Heart right ventricle (tissue), 16 donors: ENCODE results near the gene MME. TPM values are rescaled to one million over a fixed set of nuclear protein-coding genes. Genes with fewer than 3 reads are reported as not detected.

ENCODE experiments used
- ATAC-seq, 8 donors: fragments of 200-7000 bp; cut with Tn5 transposase; one replicate each; pipeline ENCODE4 v1.9.1; 2020; ENCODE audit warnings: mild to moderate bottlenecking in 8 of 8, moderate library complexity in 8 of 8, moderate number of reproducible peaks in 1 of 8
- DNase-seq, 2 donors: peaks; one replicate each; pipeline ENCODE4 v3.0.0-alpha.2; 2020
- H3K27ac ChIP-seq, 10 donors: fragments of 200-600 bp; sonication (generic) in 2 of 10; one replicate each; pipeline versions ENCODE4 v1.5.0 to v1.8.0; 2020 to 2022; ENCODE audit warnings: mild to moderate bottlenecking in 3 of 10
- H3K27me3 ChIP-seq, 7 donors: fragments of 200-600 bp; one replicate each; pipeline ENCODE4 v1.8.0; 2021 to 2022; ENCODE audit warnings: mild to moderate bottlenecking in 2 of 7
- H3K36me3 ChIP-seq, 9 donors: fragments of 200-600 bp; sonication (generic) in 1 of 9; one replicate each; pipeline versions ENCODE4 v1.5.0 to v1.8.0; 2020 to 2022; ENCODE audit warnings: mild to moderate bottlenecking in 2 of 9
- H3K4me1 ChIP-seq, 9 donors: fragments of 200-600 bp; sonication (generic) in 1 of 9; one replicate each; pipeline versions ENCODE4 v1.5.0 to v1.8.0; 2020 to 2022; ENCODE audit warnings: mild to moderate bottlenecking in 4 of 9
- H3K4me3 ChIP-seq, 10 donors: fragments of 200-600 bp; sonication (generic) in 2 of 10; one replicate each; pipeline versions ENCODE4 v1.5.0 to v1.8.0; 2020 to 2022; ENCODE audit warnings: mild to moderate bottlenecking in 7 of 10, moderate library complexity in 2 of 10
- H3K9me3 ChIP-seq, 11 donors: fragments of 200-600 bp in 10 of 11; sonication (generic) in 2 of 11; one replicate each; pipeline versions ENCODE4 v1.5.0 to v1.8.0; 2013 to 2022; ENCODE audit warnings: mild to moderate bottlenecking in 2 of 11, control low read depth in 1 of 11, moderate library complexity in 1 of 11
- WGBS, 2 donors: extraction: QIAGEN DNeasy Blood & Tissue Kit; methylation state at CpG; one replicate each; pipeline ENCODE4 v1.1.7; 2013; ENCODE audit warnings: inconsistent platforms in 1 of 2; 5-methylcytosine and 5-hydroxymethylcytosine counted together
- intact Hi-C, 10 donors: fragments of 100-400 bp; cut with DNase I; formaldehyde crosslinking; loops; one replicate each; pipeline versions ENCODE4 v1.11.1 to v1.14.2; 2022
- polyA plus RNA-seq, 2 donors: library from polyadenylated mRNA; stranded (reverse); fragments of 200-250 nt; gene quantifications; one replicate each; pipeline ENCODE4 v1.2.3, GENCODE V29; 2013
- total RNA-seq, 10 donors: library from RNA; stranded (reverse); fragmentation: NEBNext Ultra II Directional in 3 of 10; extraction: Animal tissue kit (Norgen Biotek cat#: 25700) in 3 of 10; gene quantifications; one replicate each; pipeline versions ENCODE4 v1.2.1 to v1.2.4, GENCODE V29; 2021 to 2023
- TF ChIP-seq, protein P1 (sequence below), 9 donors: fragments of 200-600 bp; sonication (generic) in 2 of 9; IDR thresholded peaks; one replicate each; pipeline versions ENCODE4 v1.5.0 to v1.8.0; 2021 to 2022; ENCODE audit warnings: antibody characterized with exemption in 9 of 9, mild to moderate bottlenecking in 5 of 9, moderate library complexity in 1 of 9
- donor health status: Arrhythmogenic right ventricular cardiomyopathy.
- donor health status: ischemic (EF 13 %, LVEDD 7.1; RV severe dilation, severe dysfunction).
- donor health status: healthy with polysubstance abuse.
- donor health status: DM: no; HTN: yes; CAD: no.
- donor health status: DM: no; HTN: no; CAD: no.
- donor health status: ischemic (EF 25% LVEDD 6.9; RV normal size, moderate dysfunction).
- donor health status: ischemic (EF 25% LVEDD 5.7; RV mildly dilated, moderate dysfunction).
- donor health status: healthy.
- donor health status: DM: yes; HTN: yes; CAD: no.
- donor health status: Ischemic cardiomyopathy.
- donor health status: ischemic (EF 35%, LVEDD 5.7; RV mildly dilated, moderate dysfunction).
- donor health status: nonischemic (EF 11% LVEDD 7.7; RV severe dilation, severe dysfunction).
- donor health status: DM: yes; HTN: yes; CAD: no.
- donor health status: PGD.
- donor health status: ischemic (EF 29% LVEDD 5.4; RV normal size, mild dysfunction).
- donor health status: nonischemic (EF 23%, LVEDD 6.1; RV moderate dilation, normal function).

The MME gene
- total and polyA plus RNA-seq, 12 donors = 1.8 to 10.5 (median 6.1) TPM

DNA sequence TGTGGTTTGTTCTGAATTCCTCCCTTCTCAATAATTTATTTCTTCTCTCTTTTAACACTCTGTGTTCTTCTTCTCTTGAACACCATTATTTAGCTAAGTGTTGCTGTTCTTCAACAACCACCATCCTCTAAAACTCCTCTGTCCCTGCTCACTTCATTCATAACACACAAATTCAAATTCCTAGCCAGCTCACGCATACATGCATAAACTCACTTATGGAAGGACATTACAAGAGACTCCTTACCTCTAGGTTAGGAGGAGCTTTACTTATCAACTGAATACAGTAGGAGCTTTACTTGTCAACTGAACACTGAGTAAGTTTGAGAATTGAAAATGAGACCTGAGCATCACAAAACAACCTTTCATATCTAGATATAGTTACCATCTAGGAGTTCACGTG is 23.6 kb downstream of the MME start:
- WGBS, 2 donors = 92% methylated on average over 2 of the region's 2 CpGs
- TF ChIP-seq, protein P1, sequence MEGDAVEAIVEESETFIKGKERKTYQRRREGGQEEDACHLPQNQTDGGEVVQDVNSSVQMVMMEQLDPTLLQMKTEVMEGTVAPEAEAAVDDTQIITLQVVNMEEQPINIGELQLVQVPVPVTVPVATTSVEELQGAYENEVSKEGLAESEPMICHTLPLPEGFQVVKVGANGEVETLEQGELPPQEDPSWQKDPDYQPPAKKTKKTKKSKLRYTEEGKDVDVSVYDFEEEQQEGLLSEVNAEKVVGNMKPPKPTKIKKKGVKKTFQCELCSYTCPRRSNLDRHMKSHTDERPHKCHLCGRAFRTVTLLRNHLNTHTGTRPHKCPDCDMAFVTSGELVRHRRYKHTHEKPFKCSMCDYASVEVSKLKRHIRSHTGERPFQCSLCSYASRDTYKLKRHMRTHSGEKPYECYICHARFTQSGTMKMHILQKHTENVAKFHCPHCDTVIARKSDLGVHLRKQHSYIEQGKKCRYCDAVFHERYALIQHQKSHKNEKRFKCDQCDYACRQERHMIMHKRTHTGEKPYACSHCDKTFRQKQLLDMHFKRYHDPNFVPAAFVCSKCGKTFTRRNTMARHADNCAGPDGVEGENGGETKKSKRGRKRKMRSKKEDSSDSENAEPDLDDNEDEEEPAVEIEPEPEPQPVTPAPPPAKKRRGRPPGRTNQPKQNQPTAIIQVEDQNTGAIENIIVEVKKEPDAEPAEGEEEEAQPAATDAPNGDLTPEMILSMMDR (IDR thresholded peaks at IDR 0.05) = no peak
- peaks cover 0 to 5% (median 0%) of the 10 kb centered on the region in 9 donors for H3K4me1 ChIP-seq
- DNase-seq (no peak), ATAC-seq (no peak)
- peaks cover 0 to 8% (median 0%) of the 10 kb centered on the region in 11 donors for H3K9me3 ChIP-seq
- no peak overlapping the region for H3K4me3 ChIP-seq
- H3K27me3 ChIP-seq = no peaks in the 10 kb centered on the region
- H3K27ac ChIP-seq = no peak overlapping the region
- intact Hi-C loops = no loop called here
- H3K36me3 ChIP-seq = no peaks in the 10 kb centered on the region

DNA sequence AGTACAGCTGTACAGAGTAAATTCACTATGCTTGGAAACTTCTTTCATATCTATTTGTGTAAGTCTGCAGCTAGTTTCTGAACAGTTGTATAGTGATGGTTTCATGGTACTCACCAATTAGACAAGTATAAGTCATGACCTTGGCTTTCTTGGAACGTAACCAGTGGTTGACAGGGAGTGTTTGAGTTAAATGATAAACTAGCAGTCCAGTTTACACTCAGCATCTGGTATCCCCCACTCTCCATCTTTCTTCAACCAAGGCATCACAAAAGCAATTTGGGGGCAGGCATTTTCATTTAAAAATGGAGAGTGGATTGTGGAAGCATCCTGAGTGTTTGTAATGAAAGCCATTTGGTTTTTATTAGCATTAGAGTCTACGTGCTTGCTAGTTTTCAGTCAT is 26.0 kb downstream of the MME start:
- WGBS, 2 donors = 64 to 70% methylated on average over 2 of the region's 2 CpGs
- intact Hi-C loops = no loop called here

DNA sequence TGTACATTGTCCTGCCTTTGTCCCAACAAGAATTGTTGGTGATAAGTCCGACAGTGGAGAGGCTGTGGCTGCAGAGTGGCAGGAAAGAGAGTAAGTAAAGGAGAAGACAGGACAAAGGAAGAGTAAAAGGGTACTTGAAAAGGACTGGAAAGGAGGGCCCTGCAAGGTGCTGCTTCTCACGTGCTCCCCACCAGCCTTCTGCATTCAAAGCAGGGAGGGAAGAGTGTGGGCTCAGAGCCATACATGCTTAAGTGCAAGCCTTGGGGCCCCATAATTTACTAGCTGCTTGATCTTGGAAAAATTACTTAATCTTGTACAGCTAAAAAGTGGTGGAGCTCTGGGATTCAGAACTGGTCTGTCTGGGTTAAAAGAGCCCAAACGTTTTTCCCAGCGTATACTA is 29.9 kb downstream of the MME start:
- TF ChIP-seq, protein P1 (IDR thresholded peaks at IDR 0.05) = no peak
- no peaks in the 10 kb centered on the region for H3K27me3 ChIP-seq
- peaks cover 0 to 5% (median 0%) of the 10 kb centered on the region in 11 donors for H3K9me3 ChIP-seq
- no peaks in the 10 kb centered on the region for H3K36me3 ChIP-seq
- no peaks in the 10 kb centered on the region for H3K4me1 ChIP-seq
- WGBS, 2 donors = 72 to 78% methylated on average over 4 of the region's 4 CpGs
- H3K27ac ChIP-seq = no peak overlapping the region
- ATAC-seq (no peak), DNase-seq (no peak)
- no peak overlapping the region for H3K4me3 ChIP-seq
- intact Hi-C loops = no loop called here

More for the DNA sequence above, 26.0 kb downstream of the MME start:
- Histone ChIP-seq H3K4me3 (no peak overlapping the region), H3K9me3 (peaks cover 0 to 5% (median 0%) of the 10 kb centered on the region in 11 donors), H3K4me1 (peaks cover 0 to 5% (median 0%) of the 10 kb centered on the region in 9 donors), H3K27me3 (no peaks in the 10 kb centered on the region), H3K36me3 (no peaks in the 10 kb centered on the region), H3K27ac (no peak overlapping the region)
- no peak for DNase-seq
- TF ChIP-seq, protein P1 (IDR thresholded peaks at IDR 0.05) = no peak
- no peak for ATAC-seq

DNA sequence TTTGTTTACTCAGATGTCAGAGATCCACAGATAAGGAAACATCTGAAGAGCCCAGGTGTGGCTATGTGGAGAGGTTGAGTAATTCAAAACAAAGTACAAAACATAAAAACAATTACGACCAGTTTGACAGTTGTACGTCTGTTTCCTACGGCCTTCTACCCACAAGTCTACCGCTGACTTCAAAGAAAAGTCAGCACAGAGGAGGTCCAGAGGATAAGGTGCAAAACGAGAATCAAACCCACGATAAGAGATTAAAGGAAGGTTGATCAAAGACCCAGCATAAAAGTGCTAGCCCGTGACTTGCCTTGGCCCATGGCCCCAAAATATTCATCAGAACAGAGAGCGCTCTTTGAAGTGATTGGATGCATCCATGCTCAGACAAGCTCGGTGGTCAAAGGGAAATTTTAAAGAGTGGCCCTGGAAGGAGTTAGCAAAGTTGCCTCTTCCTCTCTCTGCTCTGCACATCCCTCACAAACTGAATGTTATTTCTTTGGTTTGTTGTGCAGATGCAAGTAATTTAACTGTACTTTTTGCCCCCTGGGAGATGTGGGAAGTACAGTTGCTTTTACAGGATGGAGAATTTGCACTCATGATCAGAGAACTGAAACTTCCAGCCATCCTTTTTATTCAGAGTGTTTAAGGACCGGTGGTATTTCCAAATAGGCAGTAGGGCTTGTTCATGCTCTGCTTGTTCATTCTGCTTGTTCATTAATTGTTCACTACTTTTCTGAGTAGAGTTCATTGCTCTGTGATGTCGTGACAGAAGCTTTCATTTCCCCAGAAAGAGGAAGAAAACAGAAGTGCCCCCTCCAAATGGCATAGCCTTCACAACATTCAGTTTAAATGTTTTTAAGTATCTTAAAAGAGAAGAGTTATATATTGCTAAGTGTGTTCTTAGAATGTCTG is 31.1 kb downstream of the MME start:
- Histone ChIP-seq H3K4me1 (no peaks in the 10 kb centered on the region), H3K27me3 (no peaks in the 10 kb centered on the region), H3K27ac (no peak overlapping the region), H3K9me3 (peaks cover 0 to 5% (median 0%) of the 10 kb centered on the region in 11 donors), H3K4me3 (no peak overlapping the region), H3K36me3 (no peaks in the 10 kb centered on the region)
- no peak for ATAC-seq
- intact Hi-C loops = no loop called here
- 68 to 74% methylated on average over 11 of the region's 11 CpGs for WGBS, 2 donors
- DNase-seq = no peak
- TF ChIP-seq, protein P1 (IDR thresholded peaks at IDR 0.05) = no peak
